Measurements from ENCODE around the gene RNF212B.

RNF212B gene

DNA sequence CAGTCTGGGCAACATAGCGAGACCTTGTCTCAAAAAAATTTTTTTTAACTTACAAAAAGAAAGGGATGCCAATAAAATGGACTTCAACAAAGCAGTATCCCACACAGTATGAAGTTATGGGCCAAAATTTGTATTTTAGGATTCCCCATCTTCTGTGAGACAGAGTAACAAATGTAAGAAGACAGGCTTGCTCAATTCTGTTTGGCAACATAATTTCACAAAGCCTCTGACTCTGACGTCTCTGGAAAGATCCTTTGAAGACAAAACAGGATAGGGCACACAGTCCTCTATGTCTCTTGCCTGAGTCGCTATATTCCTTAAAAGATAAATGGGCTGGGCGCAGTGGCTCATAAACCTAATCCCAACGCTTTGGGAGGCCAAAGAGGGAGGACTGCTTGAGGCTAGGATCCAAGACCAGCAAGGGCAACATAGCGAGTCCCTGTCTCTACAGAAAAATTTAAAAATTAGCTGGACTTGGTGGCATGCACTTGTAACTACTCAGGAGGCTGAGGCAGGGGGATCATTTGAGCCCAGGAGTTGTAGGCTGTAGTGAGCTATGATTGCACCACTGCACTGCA lies 49.3 kb downstream of the RNF212B start:
- Histone ChIP-seq H3K27me3 (ENCODE audit: insufficient read depth, low read length) (no peaks in the 10 kb centered on the region), H3K23ac (ENCODE audit: low read length) (no peak overlapping the region), H3K36me3 (ENCODE audit: control insufficient read depth in 1 of 2, insufficient read depth in 2 of 2, low read length in 2 of 2) (no peaks in the 10 kb centered on the region), H3K79me1 (ENCODE audit: low read length) (peaks cover 10% of the 10 kb centered on the region), H4K12ac (ENCODE audit: low read depth, low read length) (peak overlapping the region; percentile 79), H3K79me2 (ENCODE audit: control insufficient read depth, insufficient read depth, low read length, poor library complexity) (peaks cover 7% of the 10 kb centered on the region), H2BK120ac (ENCODE audit: insufficient read depth, low read length, poor library complexity) (no peak overlapping the region), H3K14ac (ENCODE audit: low read length) (no peak overlapping the region), H3K4me2 (ENCODE audit: low read length) (peak overlapping the region; percentile 80), H3K9me3 (ENCODE audit: insufficient read depth, low read depth, low read length) (no peaks in the 10 kb centered on the region), H3K27ac (ENCODE audit: low read depth, low read length) (peak overlapping the region; percentile 95), H2AFZ (ENCODE audit: insufficient read depth, low read length, poor library complexity) (no peak overlapping the region), H2AK5ac (ENCODE audit: low read length) (no peak overlapping the region), H2BK12ac (ENCODE audit: low read length) (no peak overlapping the region), H4K91ac (ENCODE audit: low read depth, low read length) (peak overlapping the region; percentile 65), H3K4me3 (ENCODE audit: low read depth, low read length) (no peak overlapping the region), H2BK5ac (ENCODE audit: low read depth, low read length, poor library complexity) (peak overlapping the region; percentile 4), H3K18ac (ENCODE audit: low read length) (no peak overlapping the region), H3K4ac (ENCODE audit: low read depth, low read length) (peak overlapping the region; percentile 52), H3K4me1 (ENCODE audit: control insufficient read depth in 1 of 2, insufficient read depth in 2 of 2, low read length in 2 of 2) (peaks cover 3 to 5% of the 10 kb centered on the region in 2 experiments), H3K9ac (ENCODE audit: low read length) (no peak overlapping the region), H4K8ac (ENCODE audit: low read depth, low read length) (no peak overlapping the region)
- no CpG with 5 or more reads among the region's 6 CpGs for WGBS (ENCODE audit: extremely low coverage, insufficient coverage, insufficient read length)
- peak in 1 of 2 donors; percentile 47 for DNase-seq

DNA sequence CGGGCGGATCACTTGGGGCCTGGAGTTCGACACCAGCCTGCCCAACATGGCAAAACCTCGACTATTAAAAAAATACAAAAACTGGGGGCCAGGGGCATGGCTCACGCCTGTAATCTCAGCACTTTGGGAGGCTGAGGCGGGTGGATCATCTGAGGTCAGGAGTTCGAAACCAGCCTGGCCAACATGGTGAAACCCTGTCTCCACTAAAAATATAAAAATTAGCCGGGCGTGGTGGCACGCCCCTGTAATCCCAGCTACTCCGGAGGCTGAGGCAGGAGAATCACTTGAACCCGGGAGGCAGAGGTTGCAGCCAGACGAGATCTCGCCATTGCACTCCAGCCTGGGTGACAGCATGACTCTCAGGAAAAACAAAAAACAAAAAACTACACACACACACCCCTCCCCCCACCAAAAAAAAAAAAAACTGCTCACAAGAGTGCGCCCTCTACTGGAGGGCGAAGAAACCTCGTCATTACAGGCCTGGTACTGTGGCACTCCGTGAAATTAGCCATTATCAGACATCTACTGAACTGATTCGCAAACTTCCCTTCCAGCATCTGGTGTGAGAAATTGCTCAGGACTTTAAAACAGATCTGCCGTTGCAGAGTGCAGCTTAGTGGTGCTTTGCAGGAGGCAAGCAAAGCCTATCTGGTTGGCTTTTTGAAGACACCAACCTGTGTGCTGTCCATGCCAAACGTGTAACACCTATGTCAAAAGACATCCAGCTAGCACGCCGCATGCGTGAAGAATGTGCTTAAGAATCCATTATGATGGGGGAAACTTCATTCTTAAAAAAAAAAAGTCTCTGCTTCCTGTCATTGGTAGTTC lies 57.2 kb downstream of the RNF212B start:
- Histone ChIP-seq H3K18ac (ENCODE audit: low read length) (no peak overlapping the region), H3K23ac (ENCODE audit: low read length) (peak overlapping the region; percentile 10), H4K8ac (ENCODE audit: low read depth, low read length) (no peak overlapping the region), H3K79me1 (ENCODE audit: low read length) (no peaks in the 10 kb centered on the region), H3K4me2 (ENCODE audit: low read length) (no peak overlapping the region), H3K27me3 (ENCODE audit: insufficient read depth, low read length) (no peaks in the 10 kb centered on the region), H3K4ac (ENCODE audit: low read depth, low read length) (no peak overlapping the region), H3K79me2 (ENCODE audit: control insufficient read depth, insufficient read depth, low read length, poor library complexity) (no peaks in the 10 kb centered on the region), H2BK120ac (ENCODE audit: insufficient read depth, low read length, poor library complexity) (no peak overlapping the region), H3K4me3 (ENCODE audit: low read depth, low read length) (no peak overlapping the region), H4K91ac (ENCODE audit: low read depth, low read length) (no peak overlapping the region), H3K14ac (ENCODE audit: low read length) (no peak overlapping the region), H4K12ac (ENCODE audit: low read depth, low read length) (no peak overlapping the region), H2AFZ (ENCODE audit: insufficient read depth, low read length, poor library complexity) (no peak overlapping the region), H3K9ac (ENCODE audit: low read length) (peak overlapping the region; percentile 72), H3K36me3 (ENCODE audit: control insufficient read depth in 1 of 2, insufficient read depth in 2 of 2, low read length in 2 of 2) (peaks cover 0 to 2% of the 10 kb centered on the region in 2 experiments), H2AK5ac (ENCODE audit: low read length) (no peak overlapping the region), H3K27ac (ENCODE audit: low read depth, low read length) (no peak overlapping the region), H2BK5ac (ENCODE audit: low read depth, low read length, poor library complexity) (no peak overlapping the region), H2BK12ac (ENCODE audit: low read length) (no peak overlapping the region), H3K9me3 (ENCODE audit: insufficient read depth, low read depth, low read length) (no peaks in the 10 kb centered on the region), H3K4me1 (ENCODE audit: control insufficient read depth in 1 of 2, insufficient read depth in 2 of 2, low read length in 2 of 2) (peaks cover 2 to 4% of the 10 kb centered on the region in 2 experiments)
- no CpG with 5 or more reads among the region's 24 CpGs for WGBS (ENCODE audit: extremely low coverage, insufficient coverage, insufficient read length)
- peak; percentile 48 to 83 for DNase-seq

DNA sequence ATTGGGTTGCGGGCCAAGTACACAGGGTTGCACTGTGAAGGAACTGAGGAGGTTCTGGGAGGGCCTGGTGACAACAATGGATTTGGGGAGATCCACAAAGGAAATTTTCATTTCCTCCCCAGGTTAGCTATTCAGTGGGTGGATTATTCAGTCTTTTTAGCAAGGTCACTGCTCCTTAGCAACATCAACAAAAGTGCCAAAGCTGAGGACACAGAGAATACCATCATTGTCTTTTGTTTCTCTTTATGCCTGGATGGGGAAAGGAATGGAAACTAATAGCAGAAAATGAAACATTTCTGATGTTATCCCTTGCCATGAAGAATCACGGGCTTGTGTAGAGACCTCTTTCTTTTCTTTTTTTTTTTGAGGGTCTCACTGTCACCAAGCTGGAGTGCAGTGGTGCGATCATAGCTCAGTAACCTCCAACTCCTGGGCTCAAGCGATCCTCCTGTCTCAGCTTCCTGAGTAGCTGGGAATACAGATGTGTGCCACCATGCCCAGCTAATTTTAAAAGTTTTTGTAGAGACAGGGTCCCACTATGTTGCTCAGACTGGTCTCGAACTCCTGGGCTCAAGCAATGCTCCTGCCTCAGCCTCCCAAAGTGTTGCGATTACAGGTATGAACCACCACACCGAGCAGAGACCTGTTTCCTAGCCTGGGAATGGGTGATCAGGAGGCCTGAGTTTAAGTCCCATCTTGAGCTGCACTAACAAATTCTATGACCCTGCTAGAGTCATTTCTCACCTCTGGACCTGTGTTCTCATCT lies 58.5 kb downstream of the RNF212B start:
- no CpG with 5 or more reads among the region's 7 CpGs for WGBS (ENCODE audit: extremely low coverage, insufficient coverage, insufficient read length)
- no peak overlapping the region for H3K23ac ChIP-seq (ENCODE audit: low read length)
- no peak for DNase-seq

DNA sequence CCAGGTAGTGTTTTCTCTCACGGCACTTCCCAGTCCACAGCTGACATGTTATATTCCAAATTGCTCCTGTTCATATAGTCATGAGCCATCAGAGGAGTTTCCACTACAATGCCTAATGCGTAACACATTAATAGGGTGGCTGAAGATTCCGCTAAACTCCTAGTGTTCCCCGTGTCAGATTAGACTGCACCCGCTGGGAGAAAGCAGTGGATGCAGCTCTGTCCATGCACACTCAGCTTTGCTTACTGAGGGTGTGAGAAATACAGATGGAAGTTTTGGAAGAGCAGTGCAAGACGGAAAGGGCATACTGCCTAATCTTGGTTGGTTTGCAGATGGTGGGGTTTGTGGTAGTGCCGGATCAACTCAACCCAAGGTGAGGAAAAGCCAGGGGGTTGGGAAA lies 59.4 kb downstream of the RNF212B start:
- Histone ChIP-seq H3K4ac (ENCODE audit: low read depth, low read length) (no peak overlapping the region), H3K27me3 (ENCODE audit: insufficient read depth, low read length) (no peaks in the 10 kb centered on the region), H3K14ac (ENCODE audit: low read length) (no peak overlapping the region), H3K9ac (ENCODE audit: low read length) (peak overlapping the region; percentile 18), H3K79me2 (ENCODE audit: control insufficient read depth, insufficient read depth, low read length, poor library complexity) (peaks cover 7% of the 10 kb centered on the region), H2AK5ac (ENCODE audit: low read length) (no peak overlapping the region), H2AFZ (ENCODE audit: insufficient read depth, low read length, poor library complexity) (no peak overlapping the region), H4K12ac (ENCODE audit: low read depth, low read length) (no peak overlapping the region), H3K79me1 (ENCODE audit: low read length) (peaks cover 10% of the 10 kb centered on the region), H3K9me3 (ENCODE audit: insufficient read depth, low read depth, low read length) (no peaks in the 10 kb centered on the region), H3K27ac (ENCODE audit: low read depth, low read length) (no peak overlapping the region), H4K8ac (ENCODE audit: low read depth, low read length) (no peak overlapping the region), H2BK5ac (ENCODE audit: low read depth, low read length, poor library complexity) (no peak overlapping the region), H2BK120ac (ENCODE audit: insufficient read depth, low read length, poor library complexity) (no peak overlapping the region), H3K4me3 (ENCODE audit: low read depth, low read length) (no peak overlapping the region), H3K36me3 (ENCODE audit: control insufficient read depth in 1 of 2, insufficient read depth in 2 of 2, low read length in 2 of 2) (peaks cover 0 to 2% of the 10 kb centered on the region in 2 experiments), H3K23ac (ENCODE audit: low read length) (no peak overlapping the region), H3K4me2 (ENCODE audit: low read length) (no peak overlapping the region), H2BK12ac (ENCODE audit: low read length) (no peak overlapping the region), H3K18ac (ENCODE audit: low read length) (no peak overlapping the region), H3K4me1 (ENCODE audit: control insufficient read depth in 1 of 2, insufficient read depth in 2 of 2, low read length in 2 of 2) (peaks cover 2 to 8% of the 10 kb centered on the region in 2 experiments), H4K91ac (ENCODE audit: low read depth, low read length) (no peak overlapping the region)
- WGBS (ENCODE audit: extremely low coverage, insufficient coverage, insufficient read length) = no CpG with 5 or more reads among the region's 7 CpGs
- DNase-seq = no peak

More for the DNA sequence above, 58.5 kb downstream of the RNF212B start:
- Histone ChIP-seq H3K79me1 (ENCODE audit: low read length) (peaks cover 5% of the 10 kb centered on the region), H2BK5ac (ENCODE audit: low read depth, low read length, poor library complexity) (no peak overlapping the region), H3K4me2 (ENCODE audit: low read length) (no peak overlapping the region), H4K91ac (ENCODE audit: low read depth, low read length) (no peak overlapping the region), H4K12ac (ENCODE audit: low read depth, low read length) (no peak overlapping the region), H3K9ac (ENCODE audit: low read length) (peak overlapping the region; percentile 70), H3K79me2 (ENCODE audit: control insufficient read depth, insufficient read depth, low read length, poor library complexity) (peaks cover 4% of the 10 kb centered on the region), H3K27me3 (ENCODE audit: insufficient read depth, low read length) (no peaks in the 10 kb centered on the region), H3K4ac (ENCODE audit: low read depth, low read length) (no peak overlapping the region), H4K8ac (ENCODE audit: low read depth, low read length) (no peak overlapping the region), H3K4me3 (ENCODE audit: low read depth, low read length) (no peak overlapping the region), H2BK12ac (ENCODE audit: low read length) (no peak overlapping the region), H3K9me3 (ENCODE audit: insufficient read depth, low read depth, low read length) (no peaks in the 10 kb centered on the region), H2BK120ac (ENCODE audit: insufficient read depth, low read length, poor library complexity) (no peak overlapping the region), H2AK5ac (ENCODE audit: low read length) (no peak overlapping the region), H3K14ac (ENCODE audit: low read length) (no peak overlapping the region), H2AFZ (ENCODE audit: insufficient read depth, low read length, poor library complexity) (no peak overlapping the region), H3K4me1 (ENCODE audit: control insufficient read depth in 1 of 2, insufficient read depth in 2 of 2, low read length in 2 of 2) (peaks cover 2 to 8% of the 10 kb centered on the region in 2 experiments), H3K18ac (ENCODE audit: low read length) (no peak overlapping the region), H3K36me3 (ENCODE audit: control insufficient read depth in 1 of 2, insufficient read depth in 2 of 2, low read length in 2 of 2) (peaks cover 0 to 2% of the 10 kb centered on the region in 2 experiments), H3K27ac (ENCODE audit: low read depth, low read length) (no peak overlapping the region)

Data from trophoblast cell (in vitro differentiated cells and primary cell).